ENCODE measurements around the gene STK24.

STK24 gene

DNA sequence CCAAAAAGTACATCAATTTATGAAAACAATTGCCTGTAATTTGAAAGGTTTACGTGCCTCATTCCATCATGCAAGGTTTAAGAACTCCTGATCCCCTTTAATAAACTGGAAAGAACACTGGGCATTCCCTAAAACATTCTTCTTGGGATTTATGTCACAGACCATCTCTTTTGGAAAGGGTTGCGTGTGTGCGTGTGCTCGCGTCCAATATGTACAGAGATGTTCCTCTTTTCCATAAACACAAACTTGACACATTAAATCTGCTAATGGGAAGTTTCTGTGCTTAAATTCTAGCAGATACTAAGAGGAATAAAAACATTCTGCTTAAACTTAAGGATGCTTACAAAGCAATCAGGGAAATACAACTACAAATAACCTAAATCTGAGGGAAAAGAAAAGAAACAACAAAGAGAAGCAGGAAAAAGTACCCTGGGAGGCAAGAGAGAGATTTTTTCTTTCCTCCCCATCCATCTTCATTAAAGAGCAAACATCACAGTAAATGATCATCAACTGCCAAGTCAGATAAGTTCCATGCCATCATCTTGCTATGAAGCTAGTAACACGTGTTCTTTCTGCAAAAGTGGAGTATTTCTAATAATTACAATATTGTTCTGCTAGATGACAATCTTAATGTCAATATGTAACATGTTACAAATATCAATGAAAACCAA lies 83.7 kb downstream of the STK24 start:
- H3K9ac ChIP-seq (ENCODE audit: low read length): no peak overlapping the region
- H3K79me2 ChIP-seq (ENCODE audit: low read length): peaks cover 79% of the 10 kb centered on the region
- no peak overlapping the region for H2AFZ ChIP-seq (ENCODE audit: low read depth, low read length)
- H3K27ac ChIP-seq (ENCODE audit: low read length): no peak overlapping the region
- H3K4me1 ChIP-seq (ENCODE audit: low read length): peaks cover 21% of the 10 kb centered on the region
- no peaks in the 10 kb centered on the region for H3K36me3 ChIP-seq (replicated peaks; ENCODE audit: low read depth, low read length)
- H3K9me3 ChIP-seq (ENCODE audit: insufficient read depth, low read length): no peaks in the 10 kb centered on the region
- no peaks in the 10 kb centered on the region for H3K27me3 ChIP-seq (ENCODE audit: low read depth, low read length)
- no peak overlapping the region for H3K4me2 ChIP-seq (ENCODE audit: low read length)
- TF ChIP-seq CTCF (IDR thresholded peaks at IDR 0.05; ENCODE audit: low read depth, low read length) (no peak), EZH2phosphoT487 (IDR thresholded peaks at IDR 0.05; ENCODE audit: low read depth) (no peak)
- H3K4me3 ChIP-seq (ENCODE audit: low read length): no peak overlapping the region
- peaks cover 87% of the 10 kb centered on the region for H4K20me1 ChIP-seq (ENCODE audit: insufficient read depth, low read length)

GRCh38 chr13:98492335-98493041 lies 84.4 kb downstream of the STK24 start:
- H3K4me3 ChIP-seq (ENCODE audit: low read length): no peak overlapping the region
- H3K4me1 ChIP-seq (ENCODE audit: low read length): peaks cover 28% of the 10 kb centered on the region
- H3K36me3 ChIP-seq (replicated peaks; ENCODE audit: low read depth, low read length): no peaks in the 10 kb centered on the region
- no peaks in the 10 kb centered on the region for H3K27me3 ChIP-seq (ENCODE audit: low read depth, low read length)
- no peak overlapping the region for H2AFZ ChIP-seq (ENCODE audit: low read depth, low read length)
- H3K4me2 ChIP-seq (ENCODE audit: low read length): no peak overlapping the region
- H3K9me3 ChIP-seq (ENCODE audit: insufficient read depth, low read length): no peaks in the 10 kb centered on the region
- H3K27ac ChIP-seq (ENCODE audit: low read length): no peak overlapping the region
- H3K9ac ChIP-seq (ENCODE audit: low read length): no peak overlapping the region
- H4K20me1 ChIP-seq (ENCODE audit: insufficient read depth, low read length): peaks cover 87% of the 10 kb centered on the region
- TF ChIP-seq CTCF (IDR thresholded peaks at IDR 0.05; ENCODE audit: low read depth, low read length): no peak
- no peak for TF ChIP-seq EZH2phosphoT487 (IDR thresholded peaks at IDR 0.05; ENCODE audit: low read depth)
- H3K79me2 ChIP-seq (ENCODE audit: low read length): peaks cover 79% of the 10 kb centered on the region

GRCh38 chr13:98490866-98491265 lies 86.0 kb downstream of the STK24 start:
- H3K4me2 ChIP-seq (ENCODE audit: low read length): no peak overlapping the region

More at GRCh38 chr13:98490866-98491265, 86.0 kb downstream of the STK24 start:
- Histone ChIP-seq H3K9me3 (ENCODE audit: insufficient read depth, low read length) (no peaks in the 10 kb centered on the region), H3K27ac (ENCODE audit: low read length) (no peak overlapping the region), H3K36me3 (replicated peaks; ENCODE audit: low read depth, low read length) (no peaks in the 10 kb centered on the region), H2AFZ (ENCODE audit: low read depth, low read length) (no peak overlapping the region), H3K27me3 (ENCODE audit: low read depth, low read length) (no peaks in the 10 kb centered on the region), H3K4me3 (ENCODE audit: low read length) (no peak overlapping the region), H3K79me2 (ENCODE audit: low read length) (peaks cover 80% of the 10 kb centered on the region), H4K20me1 (ENCODE audit: insufficient read depth, low read length) (peaks cover 87% of the 10 kb centered on the region), H3K9ac (ENCODE audit: low read length) (no peak overlapping the region), H3K4me1 (ENCODE audit: low read length) (peaks cover 31% of the 10 kb centered on the region)
- TF ChIP-seq CTCF (IDR thresholded peaks at IDR 0.05; ENCODE audit: low read depth, low read length): no peak
- TF ChIP-seq EZH2phosphoT487 (IDR thresholded peaks at IDR 0.05; ENCODE audit: low read depth): no peak

Measured in OCI-LY3 (cell line).